ENCODE data around the gene RGS19. TPM values are rescaled to one million over a fixed set of nuclear protein-coding genes. Genes with fewer than 3 reads are reported as not detected.

The RGS19 gene
- total RNA-seq, 4 donors from 2014 or later, result 10.4 to 26.4 (median 16.6) TPM

GRCh38 chr20:64023361-64024140 is 55.8 kb downstream of the RGS19 start:
- intact Hi-C loops (cut with DNase I; ENCODE audit: low total_unique reads), result no loop called here
- no peak overlapping the region for H3K4me3 ChIP-seq (ENCODE audit: low read depth, poor library complexity, severe bottlenecking)
- WGBS, 2 donors, result 72 to 79% methylated on average over 13 to 15 of the region's 15 CpGs
- no peak for DNase-seq (ENCODE audit: low spot score in 2 of 2)
- TF ChIP-seq CTCF (IDR thresholded peaks at IDR 0.05) (no peak), POLR2A (IDR thresholded peaks at IDR 0.05) (no peak)

Small RNA genes within 50 kb of the gene (microRNA-seq; reads per million reads assigned to microRNA genes)
- 0 to 3.4 reads per million in 2 donors for gene MIR6813 (ENCODE audit: borderline number of aligned reads in 1 of 2, borderline replicate concordance in 2 of 2)

Other genes with a start within 250 kb of the RGS19 start
- gene ZBTB46, start 248.3 kb downstream of the RGS19 start, total RNA-seq, result 1 to 10 TPM; 1.2 to 6.7 (median 5.7) TPM
- gene ABHD16B, start 218.0 kb downstream of the RGS19 start, total RNA-seq, result not detected
- 100 to 1,000 TPM in 2 of 4 donors, 10 to 100 TPM in 2; 85.9 to 101 (median 94.7) TPM for gene TPD52L2, start 214.2 kb downstream of the RGS19 start, total RNA-seq
- 10 to 100 TPM; 40.6 to 59.7 (median 49.7) TPM for gene DNAJC5, start 184.4 kb downstream of the RGS19 start, total RNA-seq
- 10 to 100 TPM; 28.1 to 44.3 (median 33.6) TPM for gene UCKL1, start 123.1 kb downstream of the RGS19 start, total RNA-seq
- gene ZNF512B, start 109.6 kb downstream of the RGS19 start, total RNA-seq, result 10 to 100 TPM; 15.3 to 19.8 (median 16.7) TPM
- gene SAMD10, start 99.9 kb downstream of the RGS19 start, total RNA-seq, result 10 to 100 TPM in 3 of 4 donors, 1 to 10 TPM in 1; 8.1 to 11.3 (median 10.6) TPM
- gene PRPF6, start 98.4 kb downstream of the RGS19 start, total RNA-seq, result 10 to 100 TPM; 66.8 to 88.3 (median 79.1) TPM
- gene C20orf204, start 43.3 kb downstream of the RGS19 start, total RNA-seq, result 1 to 10 TPM in 1 of 4 donors, under 1 TPM in 3; 0.39 to 1.8 (median 0.66) TPM
- 1 to 10 TPM; 1.1 to 7.3 (median 4.3) TPM for gene SOX18, start 29.9 kb downstream of the RGS19 start, total RNA-seq
- 10 to 100 TPM; 16.5 to 52.3 (median 22.8) TPM for gene TCEA2, start 16.3 kb downstream of the RGS19 start, total RNA-seq
- gene OPRL1, start 564 bp upstream of the RGS19 start, total RNA-seq, result under 1 TPM; 0.15 to 0.88 (median 0.28) TPM
- under 1 TPM in 1 of 4 donors, not detected in 3; 0.91 TPM for gene LKAAEAR1, start 4.9 kb upstream of the RGS19 start, total RNA-seq
- gene NPBWR2, start 28.0 kb upstream of the RGS19 start, total RNA-seq, result not detected
- under 1 TPM in 1 of 4 donors, not detected in 3; 0.26 TPM for gene MYT1, start 84.9 kb upstream of the RGS19 start, total RNA-seq
- 100 to 1,000 TPM in 3 of 4 donors, 10 to 100 TPM in 1; 87.5 to 164 (median 132) TPM for gene PCMTD2, start 176.2 kb upstream of the RGS19 start, total RNA-seq